GM12878 (cell line): ENCODE data around the gene BHLHA9. TPM values are rescaled to one million over a fixed set of nuclear protein-coding genes. Genes with fewer than 3 reads are reported as not detected.

ENCODE experiments used
- ATF2 ChIP-seq: IDR thresholded peaks from 2 replicates; pipeline ENCODE4 v1.6.1; 2012; ENCODE audit warnings: low read length, inconsistent platforms
- CUX1 ChIP-seq: IDR thresholded peaks from 2 replicates; pipeline ENCODE4 v1.6.1; 2012; ENCODE audit warnings: improper control_type of control experiment, low read depth, low read length; ENCODE audit not compliant: insufficient replicate concordance
- HDGF ChIP-seq: fragments of 450-650 bp; IDR thresholded peaks from 2 replicates; pipeline ENCODE4 v1.6.1; 2016; ENCODE audit warnings: antibody characterized with exemption
- MAX ChIP-seq: IDR thresholded peaks from 2 replicates; pipeline ENCODE4 v1.6.1; 2012; ENCODE audit warnings: low read depth, low read length, improper control_type of control experiment
- MLLT1 ChIP-seq: fragments of 450-650 bp; IDR thresholded peaks from 2 replicates; pipeline ENCODE4 v1.6.1; 2016; ENCODE audit warnings: mild to moderate bottlenecking
- PML ChIP-seq: IDR thresholded peaks from 2 replicates; pipeline ENCODE4 v1.6.1; 2012; ENCODE audit warnings: low read length, inconsistent platforms
- RCOR1 ChIP-seq: conservative IDR thresholded peaks from 2 replicates; pipeline ENCODE4 v1.6.1; 2012; ENCODE audit warnings: low read depth, low read length, improper control_type of control experiment
- REST ChIP-seq: IDR thresholded peaks from 2 replicates; pipeline ENCODE4 v1.6.1; 2012; ENCODE audit warnings: mild to moderate bottlenecking, low read depth, low read length
- RFX5 ChIP-seq: IDR thresholded peaks from 2 replicates; pipeline ENCODE4 v1.6.1; 2011; ENCODE audit warnings: low read depth, low read length, improper control_type of control experiment
- SMAD5 ChIP-seq: IDR thresholded peaks from 2 replicates; pipeline ENCODE4 v1.6.1; 2016; ENCODE audit warnings: antibody characterized with exemption, low read depth
- SMC3 ChIP-seq: IDR thresholded peaks from 2 replicates; pipeline ENCODE4 v1.6.1; 2011; ENCODE audit warnings: low read length, improper control_type of control experiment, borderline replicate concordance
- TAF1 ChIP-seq: IDR thresholded peaks from 2 replicates; pipeline ENCODE4 v1.6.1; 2011; ENCODE audit warnings: mild to moderate bottlenecking, low read depth, low read length, borderline replicate concordance
- ZBTB4 ChIP-seq: fragments of 450-650 bp; formaldehyde crosslinking; IDR thresholded peaks from 2 replicates; pipeline ENCODE4 v1.4.0; 2022; ENCODE audit warnings: mild to moderate bottlenecking, moderate library complexity
- ZNF622 ChIP-seq: fragments of 450-650 bp; IDR thresholded peaks from 2 replicates; pipeline ENCODE4 v1.6.1; 2017; ENCODE audit warnings: mild to moderate bottlenecking, inconsistent platforms
- polyA plus RNA-seq, 11 experiments: library from polyadenylated mRNA; depleted of rRNA in 4 of 11; unstranded in 6 of 11; stranded (reverse) in 5 of 11; fragments of >200 nt; fragmentation: Nextera tagmentation in 4 of 11; fragmentation: Illumina TruSeq in 1 of 11; extraction: Ambion mirVana in 4 of 11; extraction: Trizol in 1 of 11; gene quantifications; 1 replicate in 1 of 11; 2 replicates in 10 of 11; pipeline versions ENCODE4 v1.2.1 to v1.2.3, GENCODE V29; 2011 to 2016; ENCODE audit warnings: inconsistent platforms in 2 of 11, missing spikeins in 2 of 11, low read depth in 1 of 11
- total RNA-seq, 4 experiments: library from RNA; depleted of rRNA in 3 of 4; stranded (reverse); fragments of >200 nt in 3 of 4; fragmentation: Illumina TruSeq in 1 of 4; extraction: Trizol in 1 of 4; gene quantifications; 2 replicates each; pipeline versions ENCODE4 v1.2.1 to v1.2.3, GENCODE V29; 2013 to 2021

BHLHA9 gene
- total and polyA plus RNA-seq, 10 of the 15 experiments (the other 5 are each of a cell fraction or from before 2014, with no cell fraction given), result not detected

- TF ChIP-seq REST (no peak), PML (no peak), RFX5 (no peak), TAF1 (peak; percentile 55; the same call in 1 of the 2 replicates), SMC3 (no peak), CUX1 (no peak), ZNF622 (no peak), MLLT1 (no peak), ZBTB4 (no peak), RCOR1 (no peak), MAX (0 out of 2 replicates have a peak, but pooled peaks have one; percentile 21), HDGF (no peak), SMAD5 (no peak), ATF2 (no peak)
These were observed 40.8 kb upstream of the BHLHA9 start (continued) for GRCh38 chr17:1229349-1229899.
